Kidney epithelial cell (primary cell): Measurements from ENCODE around the gene NFIA. TPM values are rescaled to one million over a fixed set of nuclear protein-coding genes. Genes with fewer than 3 reads are reported as not detected.

ENCODE experiments used
- DNase-seq: peaks from one replicate; pipeline ENCODE4 v3.0.0-alpha.2; 2010; ENCODE audit warnings: low read depth
- H3K27me3 ChIP-seq: 2 replicates; pipeline ENCODE4 v1.6.0; 2011; ENCODE audit warnings: low read length; ENCODE audit not compliant: control insufficient read depth, insufficient read depth
- H3K36me3 ChIP-seq: 2 replicates; pipeline ENCODE4 v1.5.1; 2011; ENCODE audit warnings: low read length; ENCODE audit not compliant: control insufficient read depth, insufficient read depth
- H3K4me3 ChIP-seq: 2 replicates; pipeline ENCODE4 v1.5.1; 2011; ENCODE audit warnings: low read depth, mild to moderate bottlenecking, control low read depth, low read length
- total RNA-seq: library from RNA; depleted of rRNA; stranded (reverse); fragments of >200 nt; gene quantifications from 2 replicates; pipeline ENCODE4 v1.2.3, GENCODE V29; 2015
- TF ChIP-seq, protein P1 (sequence below): IDR thresholded peaks from 2 replicates; pipeline ENCODE4 v1.5.1; 2011; ENCODE audit warnings: mild to moderate bottlenecking, moderate library complexity, low read length, control low read depth, inconsistent platforms; ENCODE audit not compliant: insufficient read depth, poor library complexity, severe bottlenecking

NFIA gene
- total RNA-seq, 1 donor from 2014 or later = 3.5 TPM

DNA sequence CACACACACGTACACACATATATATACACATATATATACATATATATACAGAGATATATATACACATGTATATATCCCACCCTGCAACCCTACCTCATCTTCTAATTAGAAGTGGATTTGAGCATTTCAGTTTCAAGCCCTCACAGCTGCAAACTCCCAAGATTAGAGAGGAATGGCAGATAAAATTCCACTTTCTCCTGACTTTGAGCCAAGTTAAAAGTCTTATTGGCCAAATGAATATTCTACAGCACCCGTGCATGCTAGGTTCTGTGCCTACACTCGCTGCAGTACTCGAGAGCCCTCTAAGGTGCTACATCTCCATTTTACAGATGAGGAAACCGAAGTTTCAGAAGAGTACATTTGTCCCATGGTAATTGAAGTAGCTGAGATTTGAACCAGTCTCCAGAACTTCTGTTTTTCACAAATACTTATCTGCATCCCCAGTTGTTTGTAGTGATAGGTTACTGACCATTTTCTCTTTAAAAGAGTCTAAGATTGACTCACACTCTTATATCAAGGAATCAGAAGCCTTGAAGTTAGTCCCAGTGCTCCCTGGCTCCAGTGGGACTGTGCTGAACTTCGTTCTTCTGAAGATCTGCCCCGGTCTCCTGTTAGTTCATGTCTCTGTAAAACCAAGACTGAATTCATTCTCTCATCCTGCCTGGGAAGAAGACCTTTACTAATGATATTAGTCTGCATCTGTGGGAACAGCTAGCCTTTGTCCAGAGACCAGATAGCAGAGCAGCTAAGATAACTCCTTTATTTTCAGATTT lies 350.4 kb downstream of the NFIA start:
- Histone ChIP-seq H3K27me3 (no peaks in the 10 kb centered on the region), H3K4me3 (no peak overlapping the region), H3K36me3 (no peaks in the 10 kb centered on the region)
- TF ChIP-seq, protein P1, sequence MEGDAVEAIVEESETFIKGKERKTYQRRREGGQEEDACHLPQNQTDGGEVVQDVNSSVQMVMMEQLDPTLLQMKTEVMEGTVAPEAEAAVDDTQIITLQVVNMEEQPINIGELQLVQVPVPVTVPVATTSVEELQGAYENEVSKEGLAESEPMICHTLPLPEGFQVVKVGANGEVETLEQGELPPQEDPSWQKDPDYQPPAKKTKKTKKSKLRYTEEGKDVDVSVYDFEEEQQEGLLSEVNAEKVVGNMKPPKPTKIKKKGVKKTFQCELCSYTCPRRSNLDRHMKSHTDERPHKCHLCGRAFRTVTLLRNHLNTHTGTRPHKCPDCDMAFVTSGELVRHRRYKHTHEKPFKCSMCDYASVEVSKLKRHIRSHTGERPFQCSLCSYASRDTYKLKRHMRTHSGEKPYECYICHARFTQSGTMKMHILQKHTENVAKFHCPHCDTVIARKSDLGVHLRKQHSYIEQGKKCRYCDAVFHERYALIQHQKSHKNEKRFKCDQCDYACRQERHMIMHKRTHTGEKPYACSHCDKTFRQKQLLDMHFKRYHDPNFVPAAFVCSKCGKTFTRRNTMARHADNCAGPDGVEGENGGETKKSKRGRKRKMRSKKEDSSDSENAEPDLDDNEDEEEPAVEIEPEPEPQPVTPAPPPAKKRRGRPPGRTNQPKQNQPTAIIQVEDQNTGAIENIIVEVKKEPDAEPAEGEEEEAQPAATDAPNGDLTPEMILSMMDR = no peak
- DNase-seq = no peak

DNA sequence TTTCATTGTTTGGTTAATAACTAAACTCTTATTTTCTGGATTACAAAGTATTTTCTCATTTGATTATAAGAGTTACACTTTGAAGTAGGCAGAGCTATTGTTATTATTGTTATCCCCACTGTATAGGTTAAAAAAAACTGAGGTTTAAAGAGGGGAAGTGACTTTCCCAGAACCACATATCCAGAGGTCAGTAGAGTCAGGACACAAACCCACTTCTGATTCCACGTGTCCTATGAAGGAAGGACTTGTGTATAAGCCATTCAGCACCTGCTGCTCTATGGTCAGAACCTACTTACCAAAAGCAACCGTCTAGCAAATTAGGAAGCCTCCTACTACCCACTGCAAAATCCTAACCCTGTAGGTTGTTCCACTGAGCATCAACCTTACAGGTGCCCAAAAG lies 351.3 kb downstream of the NFIA start:
- DNase-seq = no peak
- TF ChIP-seq, protein P1 = no peak
- no peak overlapping the region for H3K4me3 ChIP-seq
- H3K36me3 ChIP-seq = no peaks in the 10 kb centered on the region
- no peaks in the 10 kb centered on the region for H3K27me3 ChIP-seq

DNA sequence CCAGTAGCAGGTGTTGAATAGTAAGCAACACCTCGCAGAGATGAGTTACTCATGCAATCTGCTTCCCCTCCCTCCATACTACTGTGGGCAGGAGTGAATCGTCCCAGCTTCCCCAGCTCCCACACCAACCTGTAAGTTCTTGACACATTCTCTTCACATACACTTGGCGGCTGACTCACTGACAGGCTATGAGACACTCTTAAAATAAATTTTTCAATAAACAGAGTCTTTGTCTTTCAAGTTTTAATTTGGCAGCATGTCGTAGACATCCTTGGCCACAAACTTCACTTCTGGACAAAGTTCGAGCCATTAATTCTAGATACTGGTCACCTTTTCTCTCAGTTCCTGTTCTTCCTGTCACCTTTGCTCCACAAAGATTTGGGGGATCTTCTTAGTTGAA lies 351.9 kb downstream of the NFIA start:
- no peak overlapping the region for H3K4me3 ChIP-seq
- DNase-seq = peak; percentile 53
- no peaks in the 10 kb centered on the region for H3K36me3 ChIP-seq
- TF ChIP-seq, protein P1 = no peak
- H3K27me3 ChIP-seq = no peaks in the 10 kb centered on the region

DNA sequence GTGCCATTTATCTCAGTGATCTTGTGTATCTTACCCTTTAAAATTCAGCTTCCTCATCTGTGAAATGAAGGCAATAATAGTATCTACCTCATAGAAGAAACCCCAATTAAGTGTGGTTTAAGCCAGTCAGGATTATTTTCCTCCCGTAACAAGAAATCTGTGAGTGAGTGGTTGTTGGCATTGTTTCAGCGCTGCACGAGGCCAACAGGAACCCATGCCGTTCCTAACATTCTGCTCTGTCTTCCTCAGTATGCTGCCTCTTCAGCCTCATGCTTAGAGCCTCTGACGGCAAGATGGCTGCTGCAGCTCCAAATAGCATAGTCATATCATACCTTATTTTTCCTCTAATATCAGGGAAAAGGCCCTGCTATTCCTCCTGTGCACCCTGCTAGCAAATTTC lies 352.9 kb downstream of the NFIA start:
- H3K36me3 ChIP-seq = no peaks in the 10 kb centered on the region
- TF ChIP-seq, protein P1 = no peak

DNA sequence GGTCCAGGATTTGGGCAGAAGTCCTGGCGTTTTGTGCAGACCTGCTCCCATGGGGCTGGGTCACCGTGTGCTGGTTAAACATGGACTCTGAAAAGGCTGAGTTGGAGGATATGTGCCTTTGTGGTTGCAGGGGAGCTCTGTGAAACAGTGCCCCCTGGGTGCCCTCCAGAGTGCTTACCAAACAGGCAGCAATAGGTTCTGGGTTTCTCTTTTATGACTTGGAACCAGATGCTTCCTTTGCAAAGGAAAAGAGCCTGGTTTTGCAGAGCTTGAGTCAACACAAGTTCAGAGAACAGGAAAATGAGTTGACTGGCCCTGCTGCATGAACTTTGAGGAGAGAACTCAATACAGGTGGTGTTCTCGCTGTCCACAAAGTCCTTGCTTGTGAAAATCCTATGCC lies 353.7 kb downstream of the NFIA start:
- no peaks in the 10 kb centered on the region for H3K36me3 ChIP-seq
- no peak overlapping the region for H3K4me3 ChIP-seq
- no peaks in the 10 kb centered on the region for H3K27me3 ChIP-seq
- DNase-seq = no peak
- TF ChIP-seq, protein P1 = peak; percentile 9

More for the DNA sequence above, 352.9 kb downstream of the NFIA start:
- Histone ChIP-seq H3K27me3 (no peaks in the 10 kb centered on the region), H3K4me3 (no peak overlapping the region)
- no peak for DNase-seq

DNA sequence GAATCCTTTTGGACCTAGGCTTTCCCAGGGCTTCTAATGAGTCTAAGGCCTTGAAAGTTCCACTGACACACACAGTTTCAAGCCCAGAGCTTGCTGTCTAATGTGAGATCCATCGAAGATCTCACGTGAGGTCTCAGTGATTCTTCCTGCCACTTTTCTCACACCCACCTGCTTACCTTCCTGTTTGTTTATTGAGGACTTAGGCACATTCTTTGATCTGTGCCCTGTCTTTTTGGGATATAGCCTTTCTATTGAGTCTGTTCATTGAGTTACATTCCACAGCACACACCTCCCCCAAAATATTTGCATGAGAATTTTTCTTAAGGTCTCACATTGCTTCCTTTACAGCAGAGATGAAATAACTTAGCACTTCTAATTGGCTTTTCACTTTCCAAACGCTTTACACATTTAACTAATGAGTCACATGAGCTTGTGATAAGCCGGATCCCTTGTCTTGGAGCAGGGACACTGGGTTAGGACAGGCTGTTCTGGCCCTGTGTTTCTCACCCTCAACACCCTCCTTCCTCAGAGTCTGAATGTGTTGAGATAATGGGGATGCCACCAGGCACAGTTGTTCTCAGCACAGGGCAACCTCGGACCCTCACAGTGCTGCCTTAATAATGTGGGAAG lies 354.2 kb downstream of the NFIA start:
- DNase-seq = no peak
- H3K36me3 ChIP-seq = no peaks in the 10 kb centered on the region
- TF ChIP-seq, protein P1 = no peak

More for the DNA sequence above, 354.2 kb downstream of the NFIA start:
- Histone ChIP-seq H3K4me3 (no peak overlapping the region), H3K27me3 (no peaks in the 10 kb centered on the region)
